ENCODE data around the gene SLC7A4. TPM values are rescaled to one million over a fixed set of nuclear protein-coding genes. Genes with fewer than 3 reads are reported as not detected.

The SLC7A4 gene
- total RNA-seq, 1 donor from 2014 or later, result not detected

DNA sequence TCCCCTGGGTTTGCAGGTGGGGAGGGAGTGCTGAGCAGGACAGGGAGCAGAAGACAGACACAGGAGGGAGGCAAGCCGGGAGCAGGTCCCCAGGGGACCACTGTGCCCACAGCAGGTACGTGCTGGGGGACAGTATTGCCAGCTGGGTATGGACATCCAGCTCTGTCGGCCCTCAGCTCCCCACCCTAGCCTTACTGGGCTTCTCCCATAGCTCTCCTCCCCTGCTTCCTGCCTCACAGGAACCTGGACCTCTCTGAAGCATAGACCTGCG is 23.1 kb upstream of the SLC7A4 start:
- Mint-ChIP-seq H3K27ac (ENCODE audit: unreplicated experiment) (no peak overlapping the region), H3K36me3 (ENCODE audit: unreplicated experiment) (no peaks in the 10 kb centered on the region), H3K27me3 (ENCODE audit: unreplicated experiment) (peaks cover 5% of the 10 kb centered on the region), H3K4me3 (ENCODE audit: unreplicated experiment) (no peak overlapping the region), H3K9me3 (ENCODE audit: unreplicated experiment) (no peaks in the 10 kb centered on the region), H3K4me1 (ENCODE audit: unreplicated experiment) (peaks cover 8% of the 10 kb centered on the region)
- TF ChIP-seq, protein P1, sequence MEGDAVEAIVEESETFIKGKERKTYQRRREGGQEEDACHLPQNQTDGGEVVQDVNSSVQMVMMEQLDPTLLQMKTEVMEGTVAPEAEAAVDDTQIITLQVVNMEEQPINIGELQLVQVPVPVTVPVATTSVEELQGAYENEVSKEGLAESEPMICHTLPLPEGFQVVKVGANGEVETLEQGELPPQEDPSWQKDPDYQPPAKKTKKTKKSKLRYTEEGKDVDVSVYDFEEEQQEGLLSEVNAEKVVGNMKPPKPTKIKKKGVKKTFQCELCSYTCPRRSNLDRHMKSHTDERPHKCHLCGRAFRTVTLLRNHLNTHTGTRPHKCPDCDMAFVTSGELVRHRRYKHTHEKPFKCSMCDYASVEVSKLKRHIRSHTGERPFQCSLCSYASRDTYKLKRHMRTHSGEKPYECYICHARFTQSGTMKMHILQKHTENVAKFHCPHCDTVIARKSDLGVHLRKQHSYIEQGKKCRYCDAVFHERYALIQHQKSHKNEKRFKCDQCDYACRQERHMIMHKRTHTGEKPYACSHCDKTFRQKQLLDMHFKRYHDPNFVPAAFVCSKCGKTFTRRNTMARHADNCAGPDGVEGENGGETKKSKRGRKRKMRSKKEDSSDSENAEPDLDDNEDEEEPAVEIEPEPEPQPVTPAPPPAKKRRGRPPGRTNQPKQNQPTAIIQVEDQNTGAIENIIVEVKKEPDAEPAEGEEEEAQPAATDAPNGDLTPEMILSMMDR (IDR thresholded peaks at IDR 0.05), result no peak
- no peak for DNase-seq (ENCODE audit: extremely low spot score, unreplicated experiment)

DNA sequence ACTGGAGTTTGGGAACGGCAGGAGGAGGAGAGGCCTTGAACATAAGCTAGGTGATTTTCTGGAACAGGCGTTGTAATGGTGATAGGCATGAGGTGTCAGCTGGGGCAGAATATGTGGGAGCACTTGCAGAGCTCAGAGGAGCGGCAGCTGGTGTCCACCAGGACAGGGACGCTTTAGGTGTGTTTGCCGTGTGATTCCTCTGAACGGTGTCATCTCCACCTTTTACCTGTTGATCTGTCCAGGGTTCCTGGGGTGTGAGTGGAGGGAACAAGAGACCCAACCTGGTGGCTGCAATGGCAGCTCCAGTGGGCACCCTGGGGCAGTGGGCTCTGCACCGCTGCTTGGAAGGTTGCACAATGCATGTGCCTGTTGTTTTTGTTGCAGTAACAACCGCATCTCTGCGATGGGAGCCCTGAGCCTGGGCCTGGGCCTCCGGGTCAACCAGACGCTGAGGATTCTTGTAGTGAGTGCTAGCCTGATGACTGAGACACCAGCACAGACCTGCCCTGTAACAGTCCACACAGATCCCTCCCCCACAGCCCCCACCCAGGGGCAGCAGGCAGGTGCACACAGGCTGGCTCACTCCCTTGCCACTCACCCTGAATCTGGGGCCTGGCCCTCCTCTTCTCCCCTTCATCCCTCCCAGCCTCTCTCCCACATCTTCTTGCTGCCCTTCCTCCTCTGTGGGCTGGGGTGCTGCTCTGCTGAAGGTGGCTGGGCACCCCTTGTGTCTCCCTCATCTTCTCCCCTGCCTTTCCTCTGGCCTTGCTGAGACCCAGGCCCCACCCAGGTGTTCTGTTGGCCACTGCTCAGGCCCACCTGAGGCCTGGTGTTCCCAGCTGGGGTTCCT is 22.6 kb upstream of the SLC7A4 start:
- Mint-ChIP-seq H3K4me1 (ENCODE audit: unreplicated experiment) (peaks cover 8% of the 10 kb centered on the region), H3K36me3 (ENCODE audit: unreplicated experiment) (no peaks in the 10 kb centered on the region), H3K9me3 (ENCODE audit: unreplicated experiment) (no peaks in the 10 kb centered on the region), H3K27ac (ENCODE audit: unreplicated experiment) (no peak overlapping the region), H3K27me3 (ENCODE audit: unreplicated experiment) (peaks cover 5% of the 10 kb centered on the region), H3K4me3 (ENCODE audit: unreplicated experiment) (no peak overlapping the region)
- TF ChIP-seq, protein P1 (IDR thresholded peaks at IDR 0.05), result no peak
- no peak for DNase-seq (ENCODE audit: extremely low spot score, unreplicated experiment)

DNA sequence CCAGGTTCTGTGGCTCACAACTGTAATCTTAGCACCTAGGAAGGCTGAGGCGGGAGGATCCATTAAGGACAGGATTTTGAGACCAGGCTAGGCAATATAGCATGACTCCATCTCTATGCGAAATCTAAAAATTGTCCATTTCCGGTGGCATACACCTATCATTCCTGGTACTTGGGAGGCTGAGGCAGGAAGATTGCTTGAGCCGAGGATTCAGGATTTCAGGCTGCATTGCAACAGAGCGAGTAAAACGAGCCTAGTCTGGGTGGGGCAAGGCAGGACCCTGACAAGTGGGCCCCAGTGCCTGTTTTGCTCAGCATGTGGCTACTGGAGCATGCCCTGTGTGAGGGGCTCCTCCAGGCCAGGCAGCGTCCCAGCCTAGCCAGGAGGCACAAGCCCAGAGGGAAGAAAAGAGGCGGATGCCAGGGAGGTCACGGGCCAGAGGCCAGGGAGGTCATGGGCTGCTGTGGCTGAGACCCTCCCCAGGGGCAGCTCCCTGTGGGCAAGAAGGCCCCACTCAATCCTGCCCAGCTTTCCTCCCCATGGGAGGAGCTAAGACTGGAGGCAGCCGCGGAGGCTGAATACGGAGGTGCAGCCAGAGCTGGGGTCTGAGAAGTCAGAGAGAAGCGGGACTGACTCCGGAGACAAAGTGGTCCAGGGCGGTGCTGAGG is 21.8 kb upstream of the SLC7A4 start:
- DNase-seq (ENCODE audit: extremely low spot score, unreplicated experiment), result no peak
- no peak overlapping the region for H3K27ac Mint-ChIP-seq (ENCODE audit: unreplicated experiment)
- no peak overlapping the region for H3K4me3 Mint-ChIP-seq (ENCODE audit: unreplicated experiment)
- no peaks in the 10 kb centered on the region for H3K9me3 Mint-ChIP-seq (ENCODE audit: unreplicated experiment)
- peaks cover 8% of the 10 kb centered on the region for H3K4me1 Mint-ChIP-seq (ENCODE audit: unreplicated experiment)
- peaks cover 5% of the 10 kb centered on the region for H3K27me3 Mint-ChIP-seq (ENCODE audit: unreplicated experiment)
- TF ChIP-seq, protein P1 (IDR thresholded peaks at IDR 0.05), result no peak
- H3K36me3 Mint-ChIP-seq (ENCODE audit: unreplicated experiment), result no peaks in the 10 kb centered on the region

DNA sequence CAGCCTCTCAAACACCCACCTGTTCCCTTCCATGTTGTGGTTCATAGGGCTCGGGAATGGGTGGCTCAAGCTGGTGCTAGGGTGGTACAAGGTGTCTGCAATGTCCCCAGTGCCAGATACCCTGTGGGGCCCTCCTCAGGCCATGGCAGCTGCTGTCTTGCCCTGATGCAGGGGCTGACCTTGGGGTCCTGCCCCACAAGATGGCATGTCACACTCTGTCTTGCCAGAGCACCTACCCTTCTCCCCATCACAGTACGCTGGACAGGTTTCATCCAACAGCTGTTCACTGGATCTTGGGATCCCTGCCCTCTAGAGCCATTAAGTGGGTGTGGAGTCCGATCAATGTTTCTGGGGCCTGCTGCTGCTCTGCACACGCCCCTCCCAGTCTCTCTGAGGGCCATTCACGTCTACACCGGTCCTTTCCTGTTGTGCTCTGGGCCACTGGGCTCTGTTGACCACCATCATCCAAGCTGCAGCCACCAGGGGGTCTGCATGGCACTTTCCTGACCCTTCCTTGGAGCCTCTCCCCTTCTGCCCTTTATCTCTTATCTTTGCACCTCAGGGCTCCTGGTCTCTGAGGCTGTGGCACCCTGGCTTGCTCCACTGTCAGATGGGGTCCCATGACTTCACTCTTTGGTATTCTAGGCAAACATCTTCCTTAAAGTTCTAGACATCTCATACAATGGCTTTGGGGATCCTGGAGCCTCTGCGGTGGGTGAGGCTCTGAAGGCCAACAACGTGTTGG is 20.5 kb upstream of the SLC7A4 start:
- TF ChIP-seq, protein P1 (IDR thresholded peaks at IDR 0.05), result no peak
- peaks cover 5% of the 10 kb centered on the region for H3K27me3 Mint-ChIP-seq (ENCODE audit: unreplicated experiment)
- no peak overlapping the region for H3K27ac Mint-ChIP-seq (ENCODE audit: unreplicated experiment)
- H3K4me1 Mint-ChIP-seq (ENCODE audit: unreplicated experiment), result peaks cover 8% of the 10 kb centered on the region
- H3K36me3 Mint-ChIP-seq (ENCODE audit: unreplicated experiment), result no peaks in the 10 kb centered on the region
- H3K4me3 Mint-ChIP-seq (ENCODE audit: unreplicated experiment), result no peak overlapping the region
- no peaks in the 10 kb centered on the region for H3K9me3 Mint-ChIP-seq (ENCODE audit: unreplicated experiment)
- DNase-seq (ENCODE audit: extremely low spot score, unreplicated experiment), result no peak
